GM18907 (cell line): ENCODE data around the gene FAM227B.
A peak's percentile ranks its signal among the peaks of the same experiment; 100 is the strongest.
"Not testable (repeated sequence)": the region's sequence is repeated elsewhere in the genome, so short reads cannot be mapped to it uniquely, and the experiment has no call there.

ENCODE experiments used
- ATAC-seq: cut with Tn5 transposase; IDR thresholded peaks from one replicate; pipeline ENCODE4 v1.9.1; 2021; ENCODE audit warnings: mild to moderate bottlenecking, moderate library complexity; ENCODE audit not compliant: unreplicated experiment

Gene FAM227B

GRCh38 chr15:49441816-49442215, 178.8 kb downstream of the FAM227B start:
- no peak for ATAC-seq

GRCh38 chr15:49441356-49441755, 179.3 kb downstream of the FAM227B start:
- no peak for ATAC-seq

GRCh38 chr15:49439678-49440395, 180.8 kb downstream of the FAM227B start:
- no peak for ATAC-seq

GRCh38 chr15:49438962-49439631, 181.5 kb downstream of the FAM227B start:
- ATAC-seq = no peak

GRCh38 chr15:49436751-49437150, 183.9 kb downstream of the FAM227B start:
- ATAC-seq = no peak

- no peak for ATAC-seq
Observed at GRCh38 chr15:49435174-49435573, 185.4 kb downstream of the FAM227B start.

GRCh38 chr15:49430046-49430445, 190.6 kb downstream of the FAM227B start:
- ATAC-seq = no peak

- ATAC-seq = no peak
Observed at GRCh38 chr15:49428409-49429095, 192.1 kb downstream of the FAM227B start.

GRCh38 chr15:49427372-49427771, 193.2 kb downstream of the FAM227B start:
- no peak for ATAC-seq

- ATAC-seq = no peak
Observed at GRCh38 chr15:49424954-49425353, 195.7 kb downstream of the FAM227B start.

- no peak for ATAC-seq
Observed at GRCh38 chr15:49423901-49424550, 196.6 kb downstream of the FAM227B start.

- ATAC-seq = no peak
Observed at GRCh38 chr15:49423021-49423420, 197.6 kb downstream of the FAM227B start, which contains the start of gene FGF7. Gene FGF7, plus strand, starts transcription at chr15:49423242. Its CDS starts 1,056 bp downstream, at chr15:49424298.

GRCh38 chr15:49421991-49422390, 198.6 kb downstream of the FAM227B start:
- ATAC-seq = peak; percentile 59

- no peak for ATAC-seq
Observed at GRCh38 chr15:49418811-49419210, 201.8 kb downstream of the FAM227B start.

GRCh38 chr15:49415638-49416037, 205.0 kb downstream of the FAM227B start:
- ATAC-seq = no peak

- no peak for ATAC-seq
Observed at GRCh38 chr15:49415149-49415548, 205.5 kb downstream of the FAM227B start.

- ATAC-seq = no peak
Observed at GRCh38 chr15:49412797-49413196, 207.8 kb downstream of the FAM227B start.

GRCh38 chr15:49410641-49411040, 210.0 kb downstream of the FAM227B start:
- ATAC-seq = no peak

- ATAC-seq = no peak
Observed at GRCh38 chr15:49406352-49407118, 214.1 kb downstream of the FAM227B start.

GRCh38 chr15:49402515-49403296, 217.9 kb downstream of the FAM227B start:
- ATAC-seq = not testable (repeated sequence)
